Measurements from ENCODE around the gene HOXD9.

Gene HOXD9

GRCh38 chr2:176122683-176123410 is at the start of gene HOXD9:
Gene HOXD9, plus strand, starts transcription at chr2:176122719. Its CDS starts 50 bp downstream, at chr2:176122769.
- no peak for DNase-seq

GRCh38 chr2:176072951-176073904 is 49.3 kb upstream of the HOXD9 start:
- no peak for DNase-seq

- DNase-seq, result no peak
Measured at GRCh38 chr2:176074919-176075425, 47.5 kb upstream of the HOXD9 start.

GRCh38 chr2:176075481-176075880 is 47.0 kb upstream of the HOXD9 start:
- DNase-seq, result no peak

- DNase-seq, result no peak
Measured at GRCh38 chr2:176076063-176076462, 46.5 kb upstream of the HOXD9 start.

- DNase-seq, result no peak
Measured at GRCh38 chr2:176076796-176077195, 45.7 kb upstream of the HOXD9 start.

GRCh38 chr2:176078541-176079284 is 43.8 kb upstream of the HOXD9 start:
- DNase-seq, result no peak

GRCh38 chr2:176079285-176079830 is 43.2 kb upstream of the HOXD9 start:
- DNase-seq, result no peak

GRCh38 chr2:176079831-176080539 is 42.5 kb upstream of the HOXD9 start:
- no peak for DNase-seq

- DNase-seq, result no peak
Measured at GRCh38 chr2:176080540-176081375, 41.8 kb upstream of the HOXD9 start.

GRCh38 chr2:176081376-176081836 is 41.1 kb upstream of the HOXD9 start:
- no peak for DNase-seq

- DNase-seq, result no peak
Measured at GRCh38 chr2:176081837-176082524, 40.5 kb upstream of the HOXD9 start.

GRCh38 chr2:176082525-176082823 is 40.0 kb upstream of the HOXD9 start:
- no peak for DNase-seq

GRCh38 chr2:176082824-176083751 is 39.4 kb upstream of the HOXD9 start:
- no peak for DNase-seq

- no peak for DNase-seq
Measured at GRCh38 chr2:176083796-176084261, 38.7 kb upstream of the HOXD9 start, which contains the start of gene EVX2. Gene EVX2, minus strand, starts transcription at chr2:176083962. Its CDS starts 186 bp downstream, at chr2:176083776.

- no peak for DNase-seq
Measured at GRCh38 chr2:176084611-176085119, 37.9 kb upstream of the HOXD9 start.

- DNase-seq, result no peak
Measured at GRCh38 chr2:176085120-176085788, 37.3 kb upstream of the HOXD9 start.

Measured in anterior cingulate cortex (tissue), 58 donors.